GM12891 (cell line): ENCODE measurements around the gene ZNF397.

ENCODE experiments used
- POLR2A ChIP-seq: IDR thresholded peaks from 2 replicates; pipeline ENCODE4 v1.6.1; 2011; ENCODE audit warnings: low read depth, low read length, control low read depth
- POLR2AphosphoS5 ChIP-seq: IDR thresholded peaks from 2 replicates; pipeline ENCODE4 v1.6.1; 2011; ENCODE audit warnings: low read depth, low read length, control low read depth
- POU2F2 ChIP-seq: IDR thresholded peaks from 2 replicates; pipeline ENCODE4 v1.6.1; 2011; ENCODE audit warnings: low read depth, mild to moderate bottlenecking, control low read depth, low read length, moderate library complexity
- SPI1 ChIP-seq: IDR thresholded peaks from 2 replicates; pipeline ENCODE4 v1.6.1; 2011; ENCODE audit warnings: low read depth, low read length, control low read depth
- TAF1 ChIP-seq: IDR thresholded peaks from 2 replicates; pipeline ENCODE4 v1.6.1; 2011; ENCODE audit warnings: low read depth, low read length, control low read depth

DNA sequence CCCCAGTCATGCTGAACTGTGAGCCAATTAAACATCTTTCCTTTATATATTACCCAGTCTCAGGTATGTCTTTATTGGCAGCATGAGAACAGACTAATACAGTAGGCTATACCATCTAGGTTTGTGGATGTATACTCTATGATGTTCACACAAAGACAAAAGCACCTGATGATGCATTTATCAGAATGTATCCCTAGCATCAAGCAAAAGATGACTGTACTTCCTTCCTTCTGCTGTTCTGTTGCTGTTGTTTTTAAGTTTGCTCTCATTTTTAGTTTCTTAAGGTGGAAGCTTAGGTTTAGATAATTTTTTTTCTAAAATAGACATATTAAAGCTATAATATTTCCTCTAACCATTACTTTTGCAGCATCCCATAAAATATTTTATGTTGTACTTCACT, 36.8 kb downstream of the ZNF397 start:
- TF ChIP-seq POLR2A (no peak), TAF1 (no peak), POLR2AphosphoS5 (no peak), SPI1 (no peak), POU2F2 (no peak)
